ENCODE results near the gene TGFBI. TPM values are rescaled to one million over a fixed set of nuclear protein-coding genes. Genes with fewer than 3 reads are reported as not detected.

TGFBI gene
- total and polyA plus RNA-seq, 11 donors = 31.8 to 206 (median 50.0) TPM

DNA sequence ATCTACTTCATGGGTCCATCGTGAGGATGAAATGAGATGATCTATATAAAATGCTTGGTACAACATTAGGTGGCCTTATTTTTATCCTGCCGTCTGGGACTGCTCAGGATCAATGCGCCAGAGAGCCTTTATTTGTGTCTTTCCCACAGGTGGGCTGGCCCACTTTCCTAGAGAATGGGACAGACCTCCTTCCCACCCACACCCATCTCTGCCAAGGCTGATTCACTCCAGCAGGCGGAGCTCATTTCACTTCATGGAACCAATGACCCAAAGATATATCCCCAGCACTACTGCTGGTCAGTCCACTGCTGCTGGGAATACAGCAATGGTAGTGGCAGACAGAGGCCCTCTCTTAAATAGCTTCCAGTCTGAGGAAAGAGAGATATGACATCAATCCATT is 35.7 kb downstream of the TGFBI start:
- no peak for DNase-seq

DNA sequence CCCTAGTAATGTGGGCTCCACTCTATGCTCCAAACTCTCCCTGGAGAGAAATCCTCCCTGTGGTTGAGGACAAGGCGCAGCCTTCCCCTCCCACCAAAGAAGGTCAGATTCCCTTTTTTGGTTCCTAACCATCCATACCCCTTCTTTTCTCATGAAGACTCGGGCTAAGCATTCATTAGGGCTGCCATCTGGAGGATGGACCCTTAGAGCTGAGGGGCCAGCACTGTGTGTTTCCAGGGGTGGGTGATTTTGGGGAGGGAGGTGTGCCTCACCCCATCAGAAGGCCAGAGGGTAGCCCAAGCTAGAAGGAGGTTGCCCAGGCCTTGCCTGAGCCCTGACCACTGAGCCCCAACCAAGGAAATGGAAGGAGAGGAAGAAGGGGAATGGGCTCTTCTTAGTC is 36.8 kb downstream of the TGFBI start:
- WGBS, 4 donors = 93 to 100% (median 94%) methylated on average over 2 of the region's 2 CpGs
- DNase-seq (no peak), ATAC-seq (no peak)
- H3K4me3 ChIP-seq = no peak overlapping the region
- H3K36me3 ChIP-seq = peaks cover 0 to 41% (median 29%) of the 10 kb centered on the region in 9 donors
- H3K27me3 ChIP-seq = no peaks in the 10 kb centered on the region
- peaks cover 0 to 32% (median 12%) of the 10 kb centered on the region in 12 donors for H3K4me1 ChIP-seq
- peak overlapping the region in 5 of 12 donors; percentile 22 to 73 (median 64) for H3K27ac ChIP-seq
- intact Hi-C loops (cut with DNase I) = loop anchor here in 9 of 10 donors (1.0 to 10.0 kb wide), 5 partner anchors 91 to 181 kb away; no protein-coding TSS in a partner anchor
- TF ChIP-seq POLR2A (IDR thresholded peaks at IDR 0.05) = no peak
- TF ChIP-seq, protein P1, sequence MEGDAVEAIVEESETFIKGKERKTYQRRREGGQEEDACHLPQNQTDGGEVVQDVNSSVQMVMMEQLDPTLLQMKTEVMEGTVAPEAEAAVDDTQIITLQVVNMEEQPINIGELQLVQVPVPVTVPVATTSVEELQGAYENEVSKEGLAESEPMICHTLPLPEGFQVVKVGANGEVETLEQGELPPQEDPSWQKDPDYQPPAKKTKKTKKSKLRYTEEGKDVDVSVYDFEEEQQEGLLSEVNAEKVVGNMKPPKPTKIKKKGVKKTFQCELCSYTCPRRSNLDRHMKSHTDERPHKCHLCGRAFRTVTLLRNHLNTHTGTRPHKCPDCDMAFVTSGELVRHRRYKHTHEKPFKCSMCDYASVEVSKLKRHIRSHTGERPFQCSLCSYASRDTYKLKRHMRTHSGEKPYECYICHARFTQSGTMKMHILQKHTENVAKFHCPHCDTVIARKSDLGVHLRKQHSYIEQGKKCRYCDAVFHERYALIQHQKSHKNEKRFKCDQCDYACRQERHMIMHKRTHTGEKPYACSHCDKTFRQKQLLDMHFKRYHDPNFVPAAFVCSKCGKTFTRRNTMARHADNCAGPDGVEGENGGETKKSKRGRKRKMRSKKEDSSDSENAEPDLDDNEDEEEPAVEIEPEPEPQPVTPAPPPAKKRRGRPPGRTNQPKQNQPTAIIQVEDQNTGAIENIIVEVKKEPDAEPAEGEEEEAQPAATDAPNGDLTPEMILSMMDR (IDR thresholded peaks at IDR 0.05) = no peak
- H3K9me3 ChIP-seq = no peaks in the 10 kb centered on the region

More for the DNA sequence above, 35.7 kb downstream of the TGFBI start:
- Histone ChIP-seq H3K4me3 (no peak overlapping the region), H3K9me3 (no peaks in the 10 kb centered on the region), H3K36me3 (peaks cover 0 to 52% (median 40%) of the 10 kb centered on the region in 9 donors), H3K27me3 (no peaks in the 10 kb centered on the region), H3K27ac (peak overlapping the region in 2 of 12 donors; percentile 5 to 73), H3K4me1 (peaks cover 0 to 25% (median 9%) of the 10 kb centered on the region in 12 donors)
- WGBS, 4 donors = 69 to 94% (median 84%) methylated on average over 4 of the region's 4 CpGs
- intact Hi-C loops (cut with DNase I) = loop anchor here in 8 of 10 donors (5.0 to 10.0 kb wide), 7 partner anchors 87 to 180 kb away; no protein-coding TSS in a partner anchor
- ATAC-seq = peak in 1 of 4 donors; percentile 28
- TF ChIP-seq, protein P1 (IDR thresholded peaks at IDR 0.05) = peak in 11 of 12 donors; percentile 7 to 48 (median 31)
- no peak for TF ChIP-seq POLR2A (IDR thresholded peaks at IDR 0.05)

DNA sequence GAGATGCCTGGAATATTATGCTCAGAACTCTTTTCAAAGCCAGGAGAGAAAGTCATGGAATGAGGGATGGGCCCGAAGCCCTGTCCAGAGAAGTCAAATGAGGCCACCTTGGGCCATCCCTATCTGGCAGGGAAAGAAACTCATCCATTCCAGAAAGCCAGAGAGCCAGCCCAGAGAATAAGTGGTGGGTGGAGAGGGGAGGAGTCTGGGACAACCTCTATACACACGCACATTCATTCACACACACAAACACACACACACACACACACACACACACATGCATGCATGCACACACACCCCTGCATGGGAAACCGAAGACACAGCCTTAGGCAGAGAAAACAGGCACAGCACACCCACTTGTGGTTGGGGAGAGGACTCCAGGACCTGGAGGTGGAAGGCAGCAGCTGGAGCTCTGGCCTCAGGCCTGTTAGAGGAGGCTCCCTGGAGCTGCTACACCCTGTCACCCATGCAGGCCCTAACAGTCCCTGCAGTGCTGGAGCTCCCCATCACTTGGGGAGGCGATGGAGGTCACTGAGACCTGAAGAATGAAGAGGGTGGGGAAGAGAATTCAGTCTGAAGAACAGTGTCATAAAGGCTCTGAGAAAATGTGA is 38.0 kb downstream of the TGFBI start:
- intact Hi-C loops (cut with DNase I) = loop anchor here (1.0 to 10.0 kb wide), 5 partner anchors 92 to 182 kb away; no protein-coding TSS in a partner anchor
- TF ChIP-seq, protein P1 (IDR thresholded peaks at IDR 0.05) = peak in 3 of 12 donors; percentile 18 to 36 (median 25)
- no peak for TF ChIP-seq POLR2A (IDR thresholded peaks at IDR 0.05)
- WGBS, 4 donors = 31 to 46% (median 39%) methylated on average over 4 of the region's 4 CpGs
- Histone ChIP-seq H3K36me3 (peaks cover 0 to 33% (median 18%) of the 10 kb centered on the region in 9 donors), H3K27ac (peak overlapping the region in 7 of 12 donors; percentile 8 to 73 (median 55)), H3K27me3 (no peaks in the 10 kb centered on the region), H3K9me3 (no peaks in the 10 kb centered on the region), H3K4me1 (peaks cover 0 to 43% (median 17%) of the 10 kb centered on the region in 12 donors), H3K4me3 (no peak overlapping the region)
- peak; percentile 57 to 80 (median 74) for ATAC-seq
- DNase-seq = peak in 4 of 5 donors; percentile 59 to 74 (median 68)

DNA sequence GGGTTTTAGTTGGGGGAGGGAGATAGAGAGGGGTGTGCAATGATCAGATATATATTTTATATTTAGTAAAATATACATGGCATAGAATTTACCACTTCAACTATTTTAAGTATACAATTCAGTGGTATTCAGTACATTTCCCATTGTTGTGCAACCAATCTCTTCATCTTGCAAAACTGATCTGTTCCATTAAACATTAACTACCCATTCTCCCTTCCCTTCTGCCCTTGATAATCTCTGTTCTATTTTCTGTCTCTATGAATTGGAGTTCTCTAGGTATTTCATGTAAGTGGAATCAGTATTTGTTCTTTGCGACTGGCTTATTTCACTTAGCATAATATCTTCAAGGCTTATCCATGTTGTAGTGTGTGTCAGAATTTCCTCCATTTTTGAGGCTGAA is 38.6 kb downstream of the TGFBI start:
- H3K36me3 ChIP-seq = peaks cover 0 to 26% (median 11%) of the 10 kb centered on the region in 9 donors
- no peak overlapping the region for H3K4me3 ChIP-seq
- no peak for TF ChIP-seq POLR2A (IDR thresholded peaks at IDR 0.05)
- TF ChIP-seq, protein P1 (IDR thresholded peaks at IDR 0.05) = no peak
- peaks cover 0 to 46% (median 17%) of the 10 kb centered on the region in 12 donors for H3K4me1 ChIP-seq
- no peaks in the 10 kb centered on the region for H3K9me3 ChIP-seq
- intact Hi-C loops (cut with DNase I) = loop anchor here (1.0 to 10.0 kb wide), 5 partner anchors 93 to 183 kb away; no protein-coding TSS in a partner anchor
- WGBS, 4 donors = 97 to 100% (median 98%) methylated on average over 1 of the region's 1 CpG
- no peak for DNase-seq
- peak overlapping the region in 6 of 12 donors; percentile 8 to 58 (median 21) for H3K27ac ChIP-seq
- H3K27me3 ChIP-seq = no peaks in the 10 kb centered on the region
- ATAC-seq = no peak
